CD14-positive monocyte (primary cell): ENCODE data around the gene LSM10. TPM values are rescaled to one million over a fixed set of nuclear protein-coding genes. Genes with fewer than 3 reads are reported as not detected.

Experiments
- DNase-seq, 3 donors: peaks; one replicate each; pipeline ENCODE4 v3.0.0-alpha.2; 2011 to 2022
- H2AFZ ChIP-seq: 2 replicates; pipeline ENCODE4 v1.6.0; 2012; ENCODE audit warnings: mild to moderate bottlenecking, low read depth, low read length, inconsistent platforms; ENCODE audit not compliant: insufficient read depth, poor library complexity, severe bottlenecking
- H3K27ac ChIP-seq, 2 donors: 1 replicate in 1 of 2; 2 replicates in 1 of 2; pipeline ENCODE4 v1.5.1; 2012 to 2013; ENCODE audit warnings: low read length in 2 of 2, control low read depth in 1 of 2, inconsistent platforms in 1 of 2, low read depth in 1 of 2, mild to moderate bottlenecking in 1 of 2
- H3K27me3 ChIP-seq, 2 donors: one replicate each; pipeline versions ENCODE4 v1.6.0 to v1.6.1; 2011 to 2013; ENCODE audit warnings: low read length in 2 of 2; ENCODE audit not compliant: control insufficient read depth in 2 of 2, insufficient read depth in 2 of 2
- H3K36me3 ChIP-seq, 2 donors: replicated peaks in 1 of 2; 1 replicate in 1 of 2; 2 replicates in 1 of 2; pipeline versions ENCODE4 v1.5.1 to v1.6.1; 2012 to 2013; ENCODE audit warnings: low read length in 2 of 2, control low read depth in 1 of 2, inconsistent platforms in 1 of 2, mild to moderate bottlenecking in 1 of 2; ENCODE audit not compliant: insufficient read depth in 2 of 2, control insufficient read depth in 1 of 2
- H3K4me1 ChIP-seq, 2 donors: 1 replicate in 1 of 2; 2 replicates in 1 of 2; pipeline versions ENCODE4 v1.5.1 to v1.6.1; 2012 to 2013; ENCODE audit warnings: low read length in 2 of 2, control low read depth in 1 of 2, inconsistent platforms in 1 of 2, mild to moderate bottlenecking in 1 of 2, moderate library complexity in 1 of 2; ENCODE audit not compliant: insufficient read depth in 2 of 2, control insufficient read depth in 1 of 2
- H3K4me2 ChIP-seq: replicated peaks from 2 replicates; pipeline ENCODE3; 2012; ENCODE audit warnings: low read length, moderate library complexity, mild to moderate bottlenecking; ENCODE audit not compliant: poor library complexity, severe bottlenecking; ENCODE audit errors: extremely low read depth
- H3K4me3 ChIP-seq, 3 experiments: fragments of 200-600 bp in 1 of 3; sonication (generic) in 1 of 3; replicated peaks in 1 of 3; 1 replicate in 2 of 3; 2 replicates in 1 of 3; pipeline ENCODE4 v1.5.1; 2011 to 2013; ENCODE audit warnings: low read length in 3 of 3, mild to moderate bottlenecking in 3 of 3, control low read depth in 2 of 3, low read depth in 2 of 3, inconsistent platforms in 1 of 3, moderate library complexity in 1 of 3
- H3K79me2 ChIP-seq: 2 replicates; pipeline ENCODE4 v1.6.0; 2012; ENCODE audit warnings: mild to moderate bottlenecking, control low read depth, inconsistent platforms, low read length, moderate library complexity; ENCODE audit not compliant: insufficient read depth
- H3K9ac ChIP-seq: 2 replicates; pipeline ENCODE4 v1.6.0; 2017; ENCODE audit warnings: low read length, mild to moderate bottlenecking; ENCODE audit not compliant: insufficient read depth, poor library complexity, severe bottlenecking
- H3K9me3 ChIP-seq, 2 donors: replicated peaks in 1 of 2; 1 replicate in 1 of 2; 2 replicates in 1 of 2; pipeline versions ENCODE4 v1.5.1 to v1.6.1; 2012 to 2013; ENCODE audit warnings: low read length in 2 of 2, control low read depth in 1 of 2; ENCODE audit not compliant: control insufficient read depth in 1 of 2, insufficient read depth in 1 of 2
- H4K20me1 ChIP-seq: 2 replicates; pipeline ENCODE4 v1.6.0; 2012; ENCODE audit warnings: mild to moderate bottlenecking, low read length, control low read depth, moderate library complexity; ENCODE audit not compliant: insufficient read depth
- H3K27ac Mint-ChIP-seq, 7 donors: one replicate each; pipeline ENCODE4 v1.8.0; 2020; ENCODE audit warnings: mild to moderate bottlenecking in 7 of 7, mixed read lengths in 7 of 7, moderate library complexity in 6 of 7, inconsistent platforms in 2 of 7
- H3K27me3 Mint-ChIP-seq, 3 donors: one replicate each; pipeline ENCODE4 v1.8.0; 2021 to 2022; ENCODE audit warnings: low read depth in 3 of 3, mild to moderate bottlenecking in 3 of 3, mixed read lengths in 3 of 3, moderate library complexity in 3 of 3, inconsistent platforms in 1 of 3
- H3K36me3 Mint-ChIP-seq, 2 donors: one replicate each; pipeline ENCODE4 v1.8.0; 2020; ENCODE audit warnings: mixed read lengths in 2 of 2, inconsistent platforms in 1 of 2, mild to moderate bottlenecking in 1 of 2
- H3K4me1 Mint-ChIP-seq: one replicate; pipeline ENCODE4 v1.8.0; 2020; ENCODE audit warnings: mild to moderate bottlenecking, mixed read lengths
- H3K4me3 Mint-ChIP-seq, 2 donors: one replicate each; pipeline ENCODE4 v1.8.0; 2020; ENCODE audit warnings: mild to moderate bottlenecking in 2 of 2, mixed read lengths in 2 of 2, moderate library complexity in 1 of 2
- H3K9me3 Mint-ChIP-seq, 7 donors: one replicate each; pipeline ENCODE4 v1.8.0; 2020 to 2022; ENCODE audit warnings: mixed read lengths in 7 of 7, mild to moderate bottlenecking in 6 of 7, moderate library complexity in 6 of 7, inconsistent platforms in 2 of 7
- CTCF ChIP-seq: fragments of 200-600 bp; IDR thresholded peaks from one replicate; pipeline ENCODE4 v1.8.0; 2022; ENCODE audit warnings: antibody characterized with exemption, mild to moderate bottlenecking
- WGBS: methylation state at CpG from one replicate; pipeline ENCODE4 v1.1.5; 2013; ENCODE audit warnings: missing lambda C conversion rate; ENCODE audit not compliant: insufficient coverage; 5-methylcytosine and 5-hydroxymethylcytosine counted together
- intact Hi-C, 2 donors: fragments of 100-400 bp; cut with micrococcal nuclease; formaldehyde crosslinking; loops; one replicate each; pipeline versions ENCODE4 v1.15.0 to v1.15.1; 2023
- polyA plus RNA-seq, 3 donors: library from polyadenylated mRNA; depleted of rRNA in 1 of 3; unstranded in 2 of 3; stranded (reverse) in 1 of 3; fragments of 300-500 nt in 2 of 3; fragments of >200 nt in 1 of 3; fragmentation: Illumina TruSeq in 2 of 3; gene quantifications; 1 replicate in 2 of 3; 2 replicates in 1 of 3; pipeline ENCODE4 v1.2.3, GENCODE V29; 2012 to 2021

Gene LSM10
- polyA plus RNA-seq, 3 donors = 91.4 to 234 (median 224) TPM

DNA sequence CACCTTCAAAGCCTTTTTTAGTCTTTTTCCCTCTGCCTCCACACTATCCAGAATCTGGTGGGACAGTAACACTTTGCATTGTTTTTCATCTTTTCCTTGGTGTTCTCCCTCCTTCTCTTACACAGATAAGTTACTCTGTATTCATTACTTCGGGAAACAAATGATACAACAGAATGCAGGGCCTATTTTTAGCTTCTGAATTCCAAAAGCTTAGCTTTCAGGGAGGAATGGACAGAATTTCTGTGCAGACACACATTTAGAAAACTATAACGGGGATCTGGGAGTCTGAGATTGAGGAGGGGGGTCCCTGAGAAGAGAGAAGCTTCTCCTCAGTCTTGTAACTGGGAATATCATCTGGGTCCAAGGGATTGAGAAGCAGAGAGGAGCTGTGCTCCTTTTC, 8.4 kb downstream of the LSM10 start:
- no peaks in the 10 kb centered on the region for H3K27me3 ChIP-seq
- H3K4me1 ChIP-seq = peaks cover 51 to 57% of the 10 kb centered on the region in 2 donors
- no peak overlapping the region for H3K4me3 Mint-ChIP-seq
- H3K79me2 ChIP-seq = peaks cover 47% of the 10 kb centered on the region
- peaks cover 0 to 5% (median 0%) of the 10 kb centered on the region in 3 donors for H3K27me3 Mint-ChIP-seq
- WGBS = no CpG with 5 or more reads among the region's 2 CpGs
- peaks cover 46 to 49% of the 10 kb centered on the region in 2 donors for H3K36me3 Mint-ChIP-seq
- H2AFZ ChIP-seq = no peak overlapping the region
- no peak overlapping the region for H3K9ac ChIP-seq
- H3K4me1 Mint-ChIP-seq = peaks cover 56% of the 10 kb centered on the region
- intact Hi-C loops = no loop called here
- no peak overlapping the region for H3K4me2 ChIP-seq
- H3K27ac ChIP-seq = peak overlapping the region; percentile 68 to 100
- TF ChIP-seq CTCF = no peak
- peaks cover 17% of the 10 kb centered on the region for H4K20me1 ChIP-seq
- no peaks in the 10 kb centered on the region for H3K9me3 ChIP-seq
- peak overlapping the region in 1 of 3 experiments; percentile 7 for H3K4me3 ChIP-seq
- peak overlapping the region; percentile 79 to 95 (median 92) for H3K27ac Mint-ChIP-seq
- peaks cover 0 to 1% (median 0%) of the 10 kb centered on the region in 7 donors for H3K9me3 Mint-ChIP-seq
- peaks cover 34 to 38% of the 10 kb centered on the region in 2 donors for H3K36me3 ChIP-seq
- no peak for DNase-seq

- peaks cover 16 to 19% of the 10 kb centered on the region in 2 donors for H3K36me3 ChIP-seq
- peaks cover 0 to 1% (median 0%) of the 10 kb centered on the region in 7 donors for H3K9me3 Mint-ChIP-seq
- H3K4me1 Mint-ChIP-seq = peaks cover 73% of the 10 kb centered on the region
- peak; percentile 78 to 91 (median 81) for DNase-seq
- WGBS = 33% methylated on average over 2 of the region's 10 CpGs
- H2AFZ ChIP-seq = peak overlapping the region; percentile 36
- peak overlapping the region; percentile 92 to 100 for H3K27ac ChIP-seq
- H3K4me3 Mint-ChIP-seq = peak overlapping the region; percentile 83 to 97
- H3K4me2 ChIP-seq = peak overlapping the region; percentile 74
- H3K27me3 Mint-ChIP-seq = peaks cover 0 to 4% (median 0%) of the 10 kb centered on the region in 3 donors
- no peaks in the 10 kb centered on the region for H3K27me3 ChIP-seq
- H3K79me2 ChIP-seq = peaks cover 50% of the 10 kb centered on the region
- peak overlapping the region; percentile 99 to 100 (median 100) for H3K27ac Mint-ChIP-seq
- TF ChIP-seq CTCF = no peak
- H3K4me1 ChIP-seq = peaks cover 63 to 73% of the 10 kb centered on the region in 2 donors
- intact Hi-C loops = no loop called here
- H3K9me3 ChIP-seq = no peaks in the 10 kb centered on the region
- peak overlapping the region; percentile 83 for H3K9ac ChIP-seq
- H3K36me3 Mint-ChIP-seq = peaks cover 37 to 44% of the 10 kb centered on the region in 2 donors
- peak overlapping the region in 2 of 3 experiments; percentile 26 to 89 for H3K4me3 ChIP-seq
- H4K20me1 ChIP-seq = peaks cover 20% of the 10 kb centered on the region
These were observed 10.4 kb downstream of the LSM10 start for GRCh38 chr1:36387141-36387949.
